CD4-positive, alpha-beta memory T cell (primary cell): ENCODE results near the gene LRP1. TPM values are rescaled to one million over a fixed set of nuclear protein-coding genes. Genes with fewer than 3 reads are reported as not detected.

Source experiments
- CTCF ChIA-PET: fragments of 350-600 bp; sonication (Branson Sonifier 250); formaldehyde crosslinking; loops from one replicate; lab custom pipeline; 2021; ENCODE audit warnings: inconsistent platforms; ENCODE audit not compliant: partially characterized antibody; lab: Charles Lee
- POLR2A ChIA-PET: fragments of 350-600 bp; sonication (Branson Sonifier 250); formaldehyde crosslinking; loops from one replicate; lab custom pipeline; 2021; ENCODE audit not compliant: partially characterized antibody; lab: Charles Lee
- DNase-seq, 5 donors: peaks; one replicate each; pipeline versions ENCODE4 v3.0.0 to v3.0.0-alpha.2; 2020 to 2022; ENCODE audit warnings: mixed read lengths in 1 of 5
- H3K27ac ChIP-seq: one replicate; pipeline ENCODE4 v1.7.0; 2013; ENCODE audit warnings: low read depth, low read length
- H3K27me3 ChIP-seq: 2 replicates; pipeline ENCODE4 v1.7.0; 2013; ENCODE audit warnings: mild to moderate bottlenecking, low read length, moderate library complexity; ENCODE audit not compliant: insufficient read depth
- H3K36me3 ChIP-seq: 2 replicates; pipeline ENCODE4 v1.7.0; 2013; ENCODE audit warnings: mild to moderate bottlenecking, low read length, moderate library complexity; ENCODE audit not compliant: insufficient read depth
- H3K4me1 ChIP-seq: 2 replicates; pipeline ENCODE4 v1.7.0; 2013; ENCODE audit warnings: mild to moderate bottlenecking, low read length, moderate library complexity; ENCODE audit not compliant: insufficient read depth
- H3K4me3 ChIP-seq, 2 donors: one replicate each; pipeline ENCODE4 v1.7.0; 2013; ENCODE audit warnings: low read length in 2 of 2, mild to moderate bottlenecking in 1 of 2
- H3K9me3 ChIP-seq, 2 donors: one replicate each; pipeline ENCODE4 v1.7.0; 2013; ENCODE audit warnings: low read length in 2 of 2, control low read depth in 1 of 2; ENCODE audit not compliant: control insufficient read depth in 1 of 2
- H3K27ac Mint-ChIP-seq, 7 donors: one replicate each; pipeline ENCODE4 v1.8.0; 2020 to 2021; ENCODE audit warnings: mixed read lengths in 7 of 7, mild to moderate bottlenecking in 6 of 7, inconsistent platforms in 3 of 7, moderate library complexity in 3 of 7
- H3K27me3 Mint-ChIP-seq, 2 donors: one replicate each; pipeline ENCODE4 v1.8.0; 2020 to 2021; ENCODE audit warnings: mixed read lengths in 2 of 2
- H3K36me3 Mint-ChIP-seq, 2 donors: one replicate each; pipeline ENCODE4 v1.8.0; 2020 to 2021; ENCODE audit warnings: mixed read lengths in 2 of 2, inconsistent platforms in 1 of 2, mild to moderate bottlenecking in 1 of 2
- H3K4me1 Mint-ChIP-seq, 4 donors: one replicate each; pipeline ENCODE4 v1.8.0; 2020 to 2021; ENCODE audit warnings: mixed read lengths in 4 of 4, mild to moderate bottlenecking in 1 of 4
- H3K4me3 Mint-ChIP-seq, 8 donors: one replicate each; pipeline ENCODE4 v1.8.0; 2020 to 2021; ENCODE audit warnings: mixed read lengths in 8 of 8, mild to moderate bottlenecking in 7 of 8, moderate library complexity in 6 of 8, inconsistent platforms in 3 of 8
- H3K9me3 Mint-ChIP-seq, 8 donors: one replicate each; pipeline ENCODE4 v1.8.0; 2020 to 2021; ENCODE audit warnings: mixed read lengths in 8 of 8, mild to moderate bottlenecking in 5 of 8, inconsistent platforms in 3 of 8, moderate library complexity in 1 of 8
- intact Hi-C: fragments of 100-400 bp; cut with micrococcal nuclease; formaldehyde crosslinking; loops from one replicate; pipeline ENCODE4 v1.15.1; 2023
- polyA plus RNA-seq, 2 donors: library from polyadenylated mRNA; unstranded; fragments of 300-500 nt; fragmentation: Illumina TruSeq; gene quantifications; one replicate each; pipeline ENCODE4 v1.2.3, GENCODE V29; 2021
- total RNA-seq, 2 experiments: library from RNA; stranded (reverse); gene quantifications; one replicate each; pipeline ENCODE4 v1.2.3, GENCODE V29; 2021

The LRP1 gene
- total and polyA plus RNA-seq, 4 experiments from 2014 or later, result 0.38 to 11.6 (median 9.7) TPM; not detected in 1

DNA sequence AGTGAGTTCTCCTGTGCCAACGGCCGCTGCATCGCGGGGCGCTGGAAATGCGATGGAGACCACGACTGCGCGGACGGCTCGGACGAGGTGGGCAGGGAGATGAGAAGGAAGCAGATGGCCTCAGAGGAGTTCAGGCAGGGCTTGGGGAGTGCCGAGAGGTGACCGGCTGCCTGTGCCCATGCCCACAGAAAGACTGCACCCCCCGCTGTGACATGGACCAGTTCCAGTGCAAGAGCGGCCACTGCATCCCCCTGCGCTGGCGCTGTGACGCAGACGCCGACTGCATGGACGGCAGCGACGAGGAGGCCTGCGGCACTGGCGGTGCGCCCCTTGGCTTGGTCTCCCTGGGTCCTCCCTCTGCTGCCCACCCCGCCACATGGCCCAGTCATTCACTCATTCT lies 74.9 kb downstream of the LRP1 start:
- Mint-ChIP-seq H3K9me3 (peaks cover 0 to 3% (median 0%) of the 10 kb centered on the region in 8 donors), H3K27ac (no peak overlapping the region), H3K27me3 (no peaks in the 10 kb centered on the region), H3K36me3 (no peaks in the 10 kb centered on the region), H3K4me1 (no peaks in the 10 kb centered on the region), H3K4me3 (no peak overlapping the region)
- CTCF ChIA-PET, result interaction anchor here (1.0 to 2.0 kb wide), 2 partner anchors 11 to 21 kb away, joined by 3 to 4 read pairs; no protein-coding TSS in a partner anchor
- H3K4me1 ChIP-seq, result no peaks in the 10 kb centered on the region
- no peaks in the 10 kb centered on the region for H3K36me3 ChIP-seq
- POLR2A ChIA-PET, result no interaction called here
- no peak overlapping the region for H3K27ac ChIP-seq
- no peak overlapping the region for H3K4me3 ChIP-seq
- intact Hi-C loops, result no loop called here
- no peaks in the 10 kb centered on the region for H3K9me3 ChIP-seq
- no peak for DNase-seq
- H3K27me3 ChIP-seq, result no peaks in the 10 kb centered on the region

DNA sequence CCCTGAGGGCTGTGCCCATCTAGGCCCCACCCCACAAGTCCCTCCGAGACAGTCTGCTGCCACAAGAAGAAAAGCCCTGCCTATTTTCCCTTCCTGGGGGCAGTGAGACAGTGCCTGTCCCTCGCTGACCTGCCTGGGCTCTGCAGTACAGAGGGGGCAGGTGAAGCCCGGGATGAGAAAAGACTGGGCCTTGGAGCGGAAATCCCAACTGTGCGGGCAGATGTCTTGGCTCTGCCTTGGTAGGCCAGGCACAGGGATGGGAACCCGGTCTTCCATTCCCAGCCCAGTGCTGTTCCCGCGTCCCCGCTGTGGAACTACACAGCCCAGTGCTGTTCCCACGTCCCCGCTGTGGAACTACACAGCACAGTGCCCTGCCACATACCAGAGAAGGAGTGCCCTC lies 75.5 kb downstream of the LRP1 start:
- H3K9me3 Mint-ChIP-seq, result peaks cover 0 to 3% (median 0%) of the 10 kb centered on the region in 8 donors
- Histone ChIP-seq H3K4me1 (no peaks in the 10 kb centered on the region), H3K27ac (no peak overlapping the region), H3K4me3 (no peak overlapping the region), H3K27me3 (no peaks in the 10 kb centered on the region), H3K36me3 (no peaks in the 10 kb centered on the region), H3K9me3 (no peaks in the 10 kb centered on the region)
- no peak for DNase-seq
- no peak overlapping the region for H3K4me3 Mint-ChIP-seq
- intact Hi-C loops, result no loop called here
- no peaks in the 10 kb centered on the region for H3K36me3 Mint-ChIP-seq
- H3K27me3 Mint-ChIP-seq, result no peaks in the 10 kb centered on the region
- ChIA-PET CTCF (interaction anchor here (1.0 kb wide), 1 partner anchor 21 kb away, joined by 3 read pairs; no protein-coding TSS in a partner anchor), POLR2A (no interaction called here)
- no peak overlapping the region for H3K27ac Mint-ChIP-seq
- no peaks in the 10 kb centered on the region for H3K4me1 Mint-ChIP-seq

DNA sequence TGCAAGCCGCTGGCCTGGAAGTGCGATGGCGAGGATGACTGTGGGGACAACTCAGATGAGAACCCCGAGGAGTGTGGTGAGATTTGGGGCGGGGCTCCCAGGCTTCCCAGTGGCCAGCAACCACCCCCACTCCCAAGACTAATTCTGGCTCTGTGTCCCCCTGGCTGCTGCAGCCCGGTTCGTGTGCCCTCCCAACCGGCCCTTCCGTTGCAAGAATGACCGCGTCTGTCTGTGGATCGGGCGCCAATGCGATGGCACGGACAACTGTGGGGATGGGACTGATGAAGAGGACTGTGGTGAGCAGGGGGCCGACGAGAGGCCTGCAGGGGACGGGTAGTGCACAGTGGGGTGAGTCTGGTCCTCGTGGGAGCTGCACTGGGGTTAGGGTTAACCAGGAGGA lies 76.2 kb downstream of the LRP1 start:
- H3K27ac Mint-ChIP-seq, result no peak overlapping the region
- intact Hi-C loops, result no loop called here
- CTCF ChIA-PET, result no interaction called here

DNA sequence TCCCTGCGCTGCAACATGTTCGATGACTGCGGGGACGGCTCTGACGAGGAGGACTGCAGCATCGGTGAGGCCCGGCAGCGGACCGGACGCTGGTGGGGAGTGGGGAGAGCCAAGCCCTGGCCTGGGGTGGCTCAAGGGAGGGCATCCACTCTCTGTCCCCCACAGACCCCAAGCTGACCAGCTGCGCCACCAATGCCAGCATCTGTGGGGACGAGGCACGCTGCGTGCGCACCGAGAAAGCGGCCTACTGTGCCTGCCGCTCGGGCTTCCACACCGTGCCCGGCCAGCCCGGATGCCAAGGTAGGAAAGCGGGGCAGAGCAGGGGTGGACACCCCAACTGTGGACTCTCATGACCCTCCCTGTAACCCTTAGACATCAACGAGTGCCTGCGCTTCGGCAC lies 76.9 kb downstream of the LRP1 start:
- Mint-ChIP-seq H3K4me3 (no peak overlapping the region), H3K4me1 (no peaks in the 10 kb centered on the region), H3K36me3 (no peaks in the 10 kb centered on the region), H3K9me3 (peaks cover 0 to 3% (median 0%) of the 10 kb centered on the region in 8 donors), H3K27ac (no peak overlapping the region), H3K27me3 (no peaks in the 10 kb centered on the region)
- no peaks in the 10 kb centered on the region for H3K27me3 ChIP-seq
- DNase-seq, result no peak
- no peak overlapping the region for H3K4me3 ChIP-seq
- no peaks in the 10 kb centered on the region for H3K4me1 ChIP-seq
- H3K9me3 ChIP-seq, result no peaks in the 10 kb centered on the region
- ChIA-PET CTCF (no interaction called here), POLR2A (no interaction called here)
- H3K27ac ChIP-seq, result no peak overlapping the region
- no peaks in the 10 kb centered on the region for H3K36me3 ChIP-seq
- intact Hi-C loops, result no loop called here

More for the DNA sequence above, 76.2 kb downstream of the LRP1 start:
- H3K27ac ChIP-seq, result no peak overlapping the region
- DNase-seq, result no peak
- Mint-ChIP-seq H3K36me3 (no peaks in the 10 kb centered on the region), H3K9me3 (peaks cover 0 to 3% (median 0%) of the 10 kb centered on the region in 8 donors), H3K4me3 (no peak overlapping the region), H3K4me1 (no peaks in the 10 kb centered on the region), H3K27me3 (no peaks in the 10 kb centered on the region)
- H3K4me1 ChIP-seq, result no peaks in the 10 kb centered on the region
- H3K4me3 ChIP-seq, result no peak overlapping the region
- H3K9me3 ChIP-seq, result no peaks in the 10 kb centered on the region
- no peaks in the 10 kb centered on the region for H3K36me3 ChIP-seq
- POLR2A ChIA-PET, result no interaction called here
- H3K27me3 ChIP-seq, result no peaks in the 10 kb centered on the region

DNA sequence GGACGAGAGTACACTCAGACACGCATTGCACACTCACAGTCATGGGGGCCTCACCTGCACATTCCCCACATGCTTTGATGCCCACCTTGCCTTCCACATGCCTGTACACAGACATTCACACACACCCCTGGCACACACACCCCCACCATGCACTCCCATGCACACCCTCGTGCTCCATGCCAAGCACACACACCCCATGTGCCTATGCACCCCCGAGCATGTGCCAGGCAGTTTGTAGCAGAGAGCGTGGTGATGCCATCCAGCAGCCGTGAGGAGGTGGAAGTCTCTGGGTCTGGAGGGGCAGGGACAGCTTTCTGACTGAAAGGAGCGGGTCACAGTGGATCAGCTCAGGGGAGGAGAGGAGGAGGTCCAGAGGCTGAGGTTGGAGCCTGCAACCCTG lies 77.6 kb downstream of the LRP1 start:
- H3K27ac ChIP-seq, result no peak overlapping the region
- H3K36me3 ChIP-seq, result no peaks in the 10 kb centered on the region
- Mint-ChIP-seq H3K36me3 (no peaks in the 10 kb centered on the region), H3K27ac (peak overlapping the region in 1 of 7 donors; percentile 64), H3K27me3 (no peaks in the 10 kb centered on the region), H3K9me3 (peaks cover 0 to 3% (median 0%) of the 10 kb centered on the region in 8 donors), H3K4me3 (no peak overlapping the region), H3K4me1 (no peaks in the 10 kb centered on the region)
- ChIA-PET POLR2A (no interaction called here), CTCF (interaction anchor here (2.4 kb wide), 1 partner anchor 36 kb away, joined by 7 read pairs; no protein-coding TSS in a partner anchor)
- no peaks in the 10 kb centered on the region for H3K27me3 ChIP-seq
- H3K9me3 ChIP-seq, result no peaks in the 10 kb centered on the region
- intact Hi-C loops, result no loop called here
- no peak overlapping the region for H3K4me3 ChIP-seq
- DNase-seq, result no peak
- H3K4me1 ChIP-seq, result no peaks in the 10 kb centered on the region

DNA sequence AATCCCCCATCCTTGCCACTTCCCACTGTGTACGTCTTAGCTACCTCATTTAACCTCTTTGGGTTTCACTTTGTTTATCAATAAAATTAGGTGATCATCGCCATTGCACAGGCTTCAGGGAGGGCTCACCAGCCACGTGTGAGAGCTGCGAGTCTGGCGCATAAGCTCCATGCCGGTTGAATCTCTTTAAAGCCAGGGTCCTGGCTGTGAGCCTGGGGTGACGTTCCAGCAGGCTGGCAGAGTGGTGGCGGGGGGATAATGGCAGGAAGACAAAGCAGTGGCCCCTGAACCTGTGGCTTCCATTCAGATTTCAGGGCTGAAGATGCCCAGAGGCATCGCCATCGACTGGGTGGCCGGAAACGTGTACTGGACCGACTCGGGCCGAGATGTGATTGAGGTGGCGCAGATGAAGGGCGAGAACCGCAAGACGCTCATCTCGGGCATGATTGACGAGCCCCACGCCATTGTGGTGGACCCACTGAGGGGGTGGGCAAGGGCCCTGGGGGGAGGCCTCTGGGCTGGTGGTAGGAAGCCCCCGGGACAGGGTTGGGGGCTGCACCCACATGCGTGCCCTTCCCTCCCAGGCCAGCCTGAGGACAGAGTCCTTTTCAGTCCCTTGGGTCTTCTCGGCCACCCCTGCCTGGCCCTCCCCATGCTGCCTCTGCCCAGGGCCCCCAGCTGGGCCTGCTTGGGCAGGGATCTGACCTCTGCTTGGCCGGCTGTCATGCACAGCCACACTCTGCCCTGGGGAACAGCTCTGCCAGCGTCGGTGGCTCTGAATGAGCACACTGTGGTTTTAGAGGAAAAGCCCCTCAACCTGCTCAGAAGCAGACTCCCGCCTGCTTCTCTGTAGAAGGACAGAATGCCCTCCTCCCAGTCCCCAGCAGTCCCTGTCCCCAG lies 79.7 kb downstream of the LRP1 start:
- no peaks in the 10 kb centered on the region for H3K27me3 Mint-ChIP-seq
- no peaks in the 10 kb centered on the region for H3K36me3 ChIP-seq
- DNase-seq, result no peak
- no peak overlapping the region for H3K27ac ChIP-seq
- no peak overlapping the region for H3K4me3 ChIP-seq
- H3K27me3 ChIP-seq, result no peaks in the 10 kb centered on the region
- H3K9me3 ChIP-seq, result no peaks in the 10 kb centered on the region
- ChIA-PET CTCF (interaction anchor here (1.0 to 2.4 kb wide), 4 partner anchors 31 to 50 kb away, joined by 3 to 7 read pairs (median 4); no protein-coding TSS in a partner anchor), POLR2A (no interaction called here)
- peak overlapping the region in 1 of 8 donors; percentile 31 for H3K4me3 Mint-ChIP-seq
- peak overlapping the region in 1 of 7 donors; percentile 31 for H3K27ac Mint-ChIP-seq
- peaks cover 0 to 4% (median 0%) of the 10 kb centered on the region in 4 donors for H3K4me1 Mint-ChIP-seq
- intact Hi-C loops, result no loop called here
- H3K9me3 Mint-ChIP-seq, result peaks cover 0 to 3% (median 0%) of the 10 kb centered on the region in 8 donors
- no peaks in the 10 kb centered on the region for H3K4me1 ChIP-seq
- no peaks in the 10 kb centered on the region for H3K36me3 Mint-ChIP-seq

DNA sequence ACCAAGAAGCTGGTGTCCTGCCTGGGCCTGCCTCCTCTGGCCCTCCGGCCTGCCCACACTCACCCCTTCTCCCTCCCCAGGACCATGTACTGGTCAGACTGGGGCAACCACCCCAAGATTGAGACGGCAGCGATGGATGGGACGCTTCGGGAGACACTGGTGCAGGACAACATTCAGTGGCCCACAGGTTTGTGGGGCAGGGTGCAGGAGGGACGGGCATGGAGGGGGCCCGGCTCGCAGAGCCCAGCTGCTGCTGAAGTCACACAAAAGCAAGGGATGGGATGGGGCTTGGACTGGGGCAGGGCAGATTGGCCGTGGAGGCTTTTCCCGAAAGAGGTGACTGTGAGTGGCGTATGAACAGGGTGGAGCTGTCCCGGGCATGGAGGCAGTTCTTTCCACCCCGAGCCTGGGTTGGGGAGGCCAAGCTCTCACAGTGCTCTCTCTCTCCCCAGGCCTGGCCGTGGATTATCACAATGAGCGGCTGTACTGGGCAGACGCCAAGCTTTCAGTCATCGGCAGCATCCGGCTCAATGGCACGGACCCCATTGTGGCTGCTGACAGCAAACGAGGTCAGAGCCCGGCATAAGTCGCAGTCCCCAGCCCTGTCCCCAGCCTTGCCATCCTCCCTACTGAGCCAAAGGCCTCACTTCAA lies 80.5 kb downstream of the LRP1 start:
- no peak overlapping the region for H3K27ac ChIP-seq
- H3K27me3 Mint-ChIP-seq, result peaks cover 2 to 6% of the 10 kb centered on the region in 2 donors
- peaks cover 4 to 12% (median 6%) of the 10 kb centered on the region in 4 donors for H3K4me1 Mint-ChIP-seq
- peaks cover 5% of the 10 kb centered on the region for H3K27me3 ChIP-seq
- no peaks in the 10 kb centered on the region for H3K36me3 Mint-ChIP-seq
- H3K27ac Mint-ChIP-seq, result no peak overlapping the region
- ChIA-PET CTCF (interaction anchor here (1.0 kb wide), 2 partner anchors 31 to 34 kb away, joined by 3 to 5 read pairs; no protein-coding TSS in a partner anchor), POLR2A (no interaction called here)
- peaks cover 0 to 2% (median 0%) of the 10 kb centered on the region in 8 donors for H3K9me3 Mint-ChIP-seq
- H3K36me3 ChIP-seq, result no peaks in the 10 kb centered on the region
- no peaks in the 10 kb centered on the region for H3K9me3 ChIP-seq
- H3K4me1 ChIP-seq, result peaks cover 5% of the 10 kb centered on the region
- DNase-seq, result no peak
- intact Hi-C loops, result no loop called here
- H3K4me3 Mint-ChIP-seq, result no peak overlapping the region
- no peak overlapping the region for H3K4me3 ChIP-seq
